IMR-90 (cell line): ENCODE measurements around the gene IBSP.

Source experiments
- CEBPB ChIP-seq: IDR thresholded peaks from 2 replicates; pipeline ENCODE4 v1.6.1; 2012; ENCODE audit warnings: low read depth, low read length, improper control_type of control experiment
- CHD1 ChIP-seq: IDR thresholded peaks from 2 replicates; pipeline ENCODE4 v1.6.1; 2012; ENCODE audit warnings: low read depth, low read length, improper control_type of control experiment
- FOS ChIP-seq: fragments of 150-350 bp; IDR thresholded peaks from 2 replicates; pipeline ENCODE4 v1.6.1; 2016; ENCODE audit warnings: low read depth, low read length
- MAFK ChIP-seq: IDR thresholded peaks from 2 replicates; pipeline ENCODE4 v1.6.1; 2012; ENCODE audit warnings: low read depth, low read length, improper control_type of control experiment
- MAZ ChIP-seq: IDR thresholded peaks from 2 replicates; pipeline ENCODE4 v1.6.1; 2012; ENCODE audit warnings: low read depth, mild to moderate bottlenecking, low read length, improper control_type of control experiment, moderate library complexity, borderline replicate concordance
- POLR2A ChIP-seq: IDR thresholded peaks from 2 replicates; pipeline ENCODE4 v1.6.1; 2012; ENCODE audit warnings: mild to moderate bottlenecking, low read depth, low read length
- RAD21 ChIP-seq: IDR thresholded peaks from 2 replicates; pipeline ENCODE4 v1.6.1; 2012; ENCODE audit warnings: low read length, improper control_type of control experiment
- RFX5 ChIP-seq: IDR thresholded peaks from 2 replicates; pipeline ENCODE4 v1.8.0; 2012; ENCODE audit warnings: low read depth, mild to moderate bottlenecking, low read length, moderate library complexity
- SMC3 ChIP-seq: fragments of 150-350 bp; IDR thresholded peaks from 2 replicates; pipeline ENCODE4 v1.6.1; 2016; ENCODE audit warnings: low read depth, mild to moderate bottlenecking, antibody characterized with exemption, low read length, moderate library complexity
- TF ChIP-seq, protein P1 (sequence below): conservative IDR thresholded peaks from 2 replicates; pipeline ENCODE4 v1.5.1; 2012; ENCODE audit warnings: mild to moderate bottlenecking, low read depth, low read length, improper control_type of control experiment
- TF ChIP-seq, protein P2 (sequence below): fragments of 150-350 bp; IDR thresholded peaks from 2 replicates; pipeline ENCODE4 v1.6.1; 2017; ENCODE audit warnings: mild to moderate bottlenecking, antibody characterized with exemption, low read length, low read depth
- TF ChIP-seq, protein P3 (sequence below): fragments of 150-350 bp; IDR thresholded peaks from 2 replicates; pipeline ENCODE4 v1.6.1; 2016; ENCODE audit warnings: low read depth, mild to moderate bottlenecking, low read length, moderate library complexity, borderline replicate concordance

DNA sequence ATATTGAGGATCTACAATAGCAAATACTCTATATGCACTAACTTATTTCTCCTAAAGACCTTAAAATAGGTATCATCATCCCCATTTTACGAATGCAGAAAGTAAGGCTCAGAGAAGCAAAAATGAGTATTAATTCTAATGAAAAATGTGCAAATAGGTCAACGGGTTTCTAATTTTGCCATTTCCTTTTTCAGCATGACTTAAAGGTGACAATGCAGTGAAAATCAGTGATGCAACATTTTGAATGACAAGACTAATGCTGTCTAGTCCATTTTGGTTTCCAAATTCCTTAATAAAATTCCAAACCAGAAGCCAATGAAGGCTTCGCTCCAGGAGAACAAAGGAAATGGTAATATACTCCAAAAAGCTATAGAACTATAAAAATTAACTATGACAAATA is 37.0 kb upstream of the IBSP start:
- TF ChIP-seq CHD1: no peak
- no peak for TF ChIP-seq SMC3
- TF ChIP-seq, protein P1, sequence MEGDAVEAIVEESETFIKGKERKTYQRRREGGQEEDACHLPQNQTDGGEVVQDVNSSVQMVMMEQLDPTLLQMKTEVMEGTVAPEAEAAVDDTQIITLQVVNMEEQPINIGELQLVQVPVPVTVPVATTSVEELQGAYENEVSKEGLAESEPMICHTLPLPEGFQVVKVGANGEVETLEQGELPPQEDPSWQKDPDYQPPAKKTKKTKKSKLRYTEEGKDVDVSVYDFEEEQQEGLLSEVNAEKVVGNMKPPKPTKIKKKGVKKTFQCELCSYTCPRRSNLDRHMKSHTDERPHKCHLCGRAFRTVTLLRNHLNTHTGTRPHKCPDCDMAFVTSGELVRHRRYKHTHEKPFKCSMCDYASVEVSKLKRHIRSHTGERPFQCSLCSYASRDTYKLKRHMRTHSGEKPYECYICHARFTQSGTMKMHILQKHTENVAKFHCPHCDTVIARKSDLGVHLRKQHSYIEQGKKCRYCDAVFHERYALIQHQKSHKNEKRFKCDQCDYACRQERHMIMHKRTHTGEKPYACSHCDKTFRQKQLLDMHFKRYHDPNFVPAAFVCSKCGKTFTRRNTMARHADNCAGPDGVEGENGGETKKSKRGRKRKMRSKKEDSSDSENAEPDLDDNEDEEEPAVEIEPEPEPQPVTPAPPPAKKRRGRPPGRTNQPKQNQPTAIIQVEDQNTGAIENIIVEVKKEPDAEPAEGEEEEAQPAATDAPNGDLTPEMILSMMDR: no peak
- TF ChIP-seq RAD21: no peak
- no peak for TF ChIP-seq MAFK
- TF ChIP-seq POLR2A: no peak
- TF ChIP-seq CEBPB: no peak
- TF ChIP-seq RFX5: no peak
- no peak for TF ChIP-seq FOS
- TF ChIP-seq, protein P2, sequence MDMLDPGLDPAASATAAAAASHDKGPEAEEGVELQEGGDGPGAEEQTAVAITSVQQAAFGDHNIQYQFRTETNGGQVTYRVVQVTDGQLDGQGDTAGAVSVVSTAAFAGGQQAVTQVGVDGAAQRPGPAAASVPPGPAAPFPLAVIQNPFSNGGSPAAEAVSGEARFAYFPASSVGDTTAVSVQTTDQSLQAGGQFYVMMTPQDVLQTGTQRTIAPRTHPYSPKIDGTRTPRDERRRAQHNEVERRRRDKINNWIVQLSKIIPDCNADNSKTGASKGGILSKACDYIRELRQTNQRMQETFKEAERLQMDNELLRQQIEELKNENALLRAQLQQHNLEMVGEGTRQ: no peak
- TF ChIP-seq, protein P3, sequence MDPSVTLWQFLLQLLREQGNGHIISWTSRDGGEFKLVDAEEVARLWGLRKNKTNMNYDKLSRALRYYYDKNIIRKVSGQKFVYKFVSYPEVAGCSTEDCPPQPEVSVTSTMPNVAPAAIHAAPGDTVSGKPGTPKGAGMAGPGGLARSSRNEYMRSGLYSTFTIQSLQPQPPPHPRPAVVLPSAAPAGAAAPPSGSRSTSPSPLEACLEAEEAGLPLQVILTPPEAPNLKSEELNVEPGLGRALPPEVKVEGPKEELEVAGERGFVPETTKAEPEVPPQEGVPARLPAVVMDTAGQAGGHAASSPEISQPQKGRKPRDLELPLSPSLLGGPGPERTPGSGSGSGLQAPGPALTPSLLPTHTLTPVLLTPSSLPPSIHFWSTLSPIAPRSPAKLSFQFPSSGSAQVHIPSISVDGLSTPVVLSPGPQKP: no peak
- TF ChIP-seq MAZ: no peak
